ENCODE data around the gene NCR3LG1.

Gene NCR3LG1

GRCh38 chr11:17410606-17411379 is 59.2 kb downstream of the NCR3LG1 start:
- peaks cover 4% of the 10 kb centered on the region in 2 donors for H3K4me1 ChIP-seq (ENCODE audit: control insufficient read depth in 1 of 2, insufficient read depth in 2 of 2, low read length in 2 of 2)
- H3K4me3 ChIP-seq (ENCODE audit: low read depth in 1 of 2, low read length in 2 of 2): no peak overlapping the region
- no peak overlapping the region for H3K9ac ChIP-seq (ENCODE audit: low read depth in 1 of 2, low read length in 2 of 2)
- H3K27me3 ChIP-seq (ENCODE audit: control insufficient read depth in 1 of 2, insufficient read depth in 2 of 2, low read length in 2 of 2): peaks cover 0 to 8% of the 10 kb centered on the region in 2 donors
- no peaks in the 10 kb centered on the region for H3K36me3 ChIP-seq (ENCODE audit: control insufficient read depth in 1 of 2, insufficient read depth in 2 of 2, low read length in 2 of 2)
- H3K27ac ChIP-seq (ENCODE audit: low read depth, low read length): no peak overlapping the region
- no peaks in the 10 kb centered on the region for H3K9me3 ChIP-seq (ENCODE audit: control insufficient read depth in 1 of 2, low read length in 2 of 2)

GRCh38 chr11:17411418-17411817 is 59.8 kb downstream of the NCR3LG1 start:
- H3K27ac ChIP-seq (ENCODE audit: low read depth, low read length): no peak overlapping the region
- H3K4me1 ChIP-seq (ENCODE audit: control insufficient read depth in 1 of 2, insufficient read depth in 2 of 2, low read length in 2 of 2): peaks cover 0 to under 1% of the 10 kb centered on the region in 2 donors

GRCh38 chr11:17412488-17413180 is 61.0 kb downstream of the NCR3LG1 start:
- Histone ChIP-seq H3K27ac (ENCODE audit: low read depth, low read length) (no peak overlapping the region), H3K4me1 (ENCODE audit: control insufficient read depth in 1 of 2, insufficient read depth in 2 of 2, low read length in 2 of 2) (no peaks in the 10 kb centered on the region), H3K9me3 (ENCODE audit: control insufficient read depth in 1 of 2, low read length in 2 of 2) (no peaks in the 10 kb centered on the region)

More at GRCh38 chr11:17411418-17411817, 59.8 kb downstream of the NCR3LG1 start:
- Histone ChIP-seq H3K9ac (ENCODE audit: low read depth in 1 of 2, low read length in 2 of 2) (no peak overlapping the region), H3K27me3 (ENCODE audit: control insufficient read depth in 1 of 2, insufficient read depth in 2 of 2, low read length in 2 of 2) (peaks cover 0 to 8% of the 10 kb centered on the region in 2 donors), H3K4me3 (ENCODE audit: low read depth in 1 of 2, low read length in 2 of 2) (no peak overlapping the region), H3K36me3 (ENCODE audit: control insufficient read depth in 1 of 2, insufficient read depth in 2 of 2, low read length in 2 of 2) (no peaks in the 10 kb centered on the region), H3K9me3 (ENCODE audit: control insufficient read depth in 1 of 2, low read length in 2 of 2) (no peaks in the 10 kb centered on the region)

GRCh38 chr11:17413414-17414316 is 62.1 kb downstream of the NCR3LG1 start:
- Histone ChIP-seq H3K36me3 (ENCODE audit: control insufficient read depth in 1 of 2, insufficient read depth in 2 of 2, low read length in 2 of 2) (no peaks in the 10 kb centered on the region), H3K4me1 (ENCODE audit: control insufficient read depth in 1 of 2, insufficient read depth in 2 of 2, low read length in 2 of 2) (no peaks in the 10 kb centered on the region), H3K27ac (ENCODE audit: low read depth, low read length) (no peak overlapping the region), H3K27me3 (ENCODE audit: control insufficient read depth in 1 of 2, insufficient read depth in 2 of 2, low read length in 2 of 2) (peaks cover 0 to 8% of the 10 kb centered on the region in 2 donors), H3K9me3 (ENCODE audit: control insufficient read depth in 1 of 2, low read length in 2 of 2) (no peaks in the 10 kb centered on the region), H3K4me3 (ENCODE audit: low read depth in 1 of 2, low read length in 2 of 2) (no peak overlapping the region), H3K9ac (ENCODE audit: low read depth in 1 of 2, low read length in 2 of 2) (no peak overlapping the region)

More at GRCh38 chr11:17412488-17413180, 61.0 kb downstream of the NCR3LG1 start:
- no peak overlapping the region for H3K4me3 ChIP-seq (ENCODE audit: low read depth in 1 of 2, low read length in 2 of 2)
- no peaks in the 10 kb centered on the region for H3K36me3 ChIP-seq (ENCODE audit: control insufficient read depth in 1 of 2, insufficient read depth in 2 of 2, low read length in 2 of 2)
- H3K9ac ChIP-seq (ENCODE audit: low read depth in 1 of 2, low read length in 2 of 2): no peak overlapping the region
- peaks cover 0 to 8% of the 10 kb centered on the region in 2 donors for H3K27me3 ChIP-seq (ENCODE audit: control insufficient read depth in 1 of 2, insufficient read depth in 2 of 2, low read length in 2 of 2)

GRCh38 chr11:17414317-17414737 is 62.7 kb downstream of the NCR3LG1 start:
- Histone ChIP-seq H3K27ac (ENCODE audit: low read depth, low read length) (no peak overlapping the region), H3K27me3 (ENCODE audit: control insufficient read depth in 1 of 2, insufficient read depth in 2 of 2, low read length in 2 of 2) (peaks cover 0 to 8% of the 10 kb centered on the region in 2 donors), H3K9ac (ENCODE audit: low read depth in 1 of 2, low read length in 2 of 2) (no peak overlapping the region), H3K9me3 (ENCODE audit: control insufficient read depth in 1 of 2, low read length in 2 of 2) (no peaks in the 10 kb centered on the region), H3K4me1 (ENCODE audit: control insufficient read depth in 1 of 2, insufficient read depth in 2 of 2, low read length in 2 of 2) (no peaks in the 10 kb centered on the region), H3K4me3 (ENCODE audit: low read depth in 1 of 2, low read length in 2 of 2) (no peak overlapping the region), H3K36me3 (ENCODE audit: control insufficient read depth in 1 of 2, insufficient read depth in 2 of 2, low read length in 2 of 2) (no peaks in the 10 kb centered on the region)

- H3K9me3 ChIP-seq (ENCODE audit: control insufficient read depth in 1 of 2, low read length in 2 of 2): no peaks in the 10 kb centered on the region
- H3K27me3 ChIP-seq (ENCODE audit: control insufficient read depth in 1 of 2, insufficient read depth in 2 of 2, low read length in 2 of 2): peaks cover 0 to 8% of the 10 kb centered on the region in 2 donors
- no peak overlapping the region for H3K27ac ChIP-seq (ENCODE audit: low read depth, low read length)
- no peaks in the 10 kb centered on the region for H3K4me1 ChIP-seq (ENCODE audit: control insufficient read depth in 1 of 2, insufficient read depth in 2 of 2, low read length in 2 of 2)
- H3K4me3 ChIP-seq (ENCODE audit: low read depth in 1 of 2, low read length in 2 of 2): no peak overlapping the region
- no peaks in the 10 kb centered on the region for H3K36me3 ChIP-seq (ENCODE audit: control insufficient read depth in 1 of 2, insufficient read depth in 2 of 2, low read length in 2 of 2)
- no peak overlapping the region for H3K9ac ChIP-seq (ENCODE audit: low read depth in 1 of 2, low read length in 2 of 2)
Measured at GRCh38 chr11:17414992-17415391, 63.4 kb downstream of the NCR3LG1 start.

- Histone ChIP-seq H3K36me3 (ENCODE audit: control insufficient read depth in 1 of 2, insufficient read depth in 2 of 2, low read length in 2 of 2) (no peaks in the 10 kb centered on the region), H3K4me3 (ENCODE audit: low read depth in 1 of 2, low read length in 2 of 2) (no peak overlapping the region), H3K27ac (ENCODE audit: low read depth, low read length) (no peak overlapping the region), H3K9ac (ENCODE audit: low read depth in 1 of 2, low read length in 2 of 2) (no peak overlapping the region), H3K27me3 (ENCODE audit: control insufficient read depth in 1 of 2, insufficient read depth in 2 of 2, low read length in 2 of 2) (peaks cover 0 to 8% of the 10 kb centered on the region in 2 donors), H3K4me1 (ENCODE audit: control insufficient read depth in 1 of 2, insufficient read depth in 2 of 2, low read length in 2 of 2) (no peaks in the 10 kb centered on the region), H3K9me3 (ENCODE audit: control insufficient read depth in 1 of 2, low read length in 2 of 2) (no peaks in the 10 kb centered on the region)
Measured at GRCh38 chr11:17415523-17416104, 64.0 kb downstream of the NCR3LG1 start.

GRCh38 chr11:17416492-17416891 is 64.9 kb downstream of the NCR3LG1 start:
- H3K4me3 ChIP-seq (ENCODE audit: low read depth in 1 of 2, low read length in 2 of 2): no peak overlapping the region
- no peak overlapping the region for H3K9ac ChIP-seq (ENCODE audit: low read depth in 1 of 2, low read length in 2 of 2)
- peaks cover 0 to 6% of the 10 kb centered on the region in 2 donors for H3K27me3 ChIP-seq (ENCODE audit: control insufficient read depth in 1 of 2, insufficient read depth in 2 of 2, low read length in 2 of 2)
- H3K36me3 ChIP-seq (ENCODE audit: control insufficient read depth in 1 of 2, insufficient read depth in 2 of 2, low read length in 2 of 2): no peaks in the 10 kb centered on the region
- no peaks in the 10 kb centered on the region for H3K4me1 ChIP-seq (ENCODE audit: control insufficient read depth in 1 of 2, insufficient read depth in 2 of 2, low read length in 2 of 2)
- H3K9me3 ChIP-seq (ENCODE audit: control insufficient read depth in 1 of 2, low read length in 2 of 2): no peaks in the 10 kb centered on the region
- H3K27ac ChIP-seq (ENCODE audit: low read depth, low read length): no peak overlapping the region

GRCh38 chr11:17418444-17419081 is 67.0 kb downstream of the NCR3LG1 start:
- Histone ChIP-seq H3K36me3 (ENCODE audit: control insufficient read depth in 1 of 2, insufficient read depth in 2 of 2, low read length in 2 of 2) (no peaks in the 10 kb centered on the region), H3K9ac (ENCODE audit: low read depth in 1 of 2, low read length in 2 of 2) (no peak overlapping the region), H3K9me3 (ENCODE audit: control insufficient read depth in 1 of 2, low read length in 2 of 2) (no peaks in the 10 kb centered on the region), H3K27me3 (ENCODE audit: control insufficient read depth in 1 of 2, insufficient read depth in 2 of 2, low read length in 2 of 2) (peaks cover 0 to 3% of the 10 kb centered on the region in 2 donors), H3K4me3 (ENCODE audit: low read depth in 1 of 2, low read length in 2 of 2) (no peak overlapping the region), H3K4me1 (ENCODE audit: control insufficient read depth in 1 of 2, insufficient read depth in 2 of 2, low read length in 2 of 2) (peaks cover 3 to 4% of the 10 kb centered on the region in 2 donors), H3K27ac (ENCODE audit: low read depth, low read length) (no peak overlapping the region)
